ENCODE data around the gene SSU72. TPM values are rescaled to one million over a fixed set of nuclear protein-coding genes. Genes with fewer than 3 reads are reported as not detected.

SSU72 gene
- total RNA-seq, 1 experiment from 2014 or later, result 145 TPM

DNA sequence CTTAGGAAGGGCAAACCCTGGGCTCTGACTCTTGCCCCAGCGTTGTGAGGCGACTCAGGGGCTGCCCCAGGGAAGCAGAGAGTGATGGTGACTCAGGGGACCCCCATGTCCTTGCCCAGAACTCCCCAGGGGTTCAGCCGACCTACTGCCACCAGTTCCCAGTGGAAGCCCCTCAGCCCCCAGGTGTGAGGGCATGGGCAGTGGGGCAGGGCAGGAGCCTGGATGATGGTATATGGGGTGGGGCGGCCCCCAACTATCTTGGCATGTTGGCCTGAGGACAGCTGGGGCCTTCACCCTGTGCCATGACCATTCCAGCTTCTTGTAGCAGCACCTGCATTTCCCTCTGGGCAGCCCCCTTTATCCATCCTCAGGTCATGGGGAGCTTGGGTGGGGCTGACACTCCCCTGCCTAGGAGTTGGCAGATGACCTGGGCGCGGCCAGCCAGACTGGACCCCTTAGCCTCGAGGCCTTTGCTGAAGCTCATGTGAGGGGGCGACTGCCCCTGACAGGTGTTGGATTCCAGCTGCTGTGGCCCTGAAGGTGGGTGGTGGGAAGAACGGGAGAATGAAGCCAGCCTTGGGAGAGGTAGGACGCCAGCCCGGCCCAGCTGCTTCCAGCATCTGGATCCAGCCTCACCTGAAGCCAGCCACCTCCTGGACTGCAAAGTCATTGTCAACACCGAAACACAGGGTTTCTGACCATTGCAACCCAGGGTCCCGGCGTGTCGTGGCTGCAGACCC lies 27.1 kb upstream of the SSU72 start:
- H3K4me2 ChIP-seq, result no peak overlapping the region
- no peaks in the 10 kb centered on the region for H3K4me1 ChIP-seq (replicated peaks; ENCODE audit: insufficient read depth)
- intact Hi-C loops (cut with micrococcal nuclease; ENCODE audit: unreplicated experiment), result no loop called here
- BruUV-seq (replicated peaks), result no TSS peak
- H3K79me2 ChIP-seq (ENCODE audit: low read depth), result no peaks in the 10 kb centered on the region
- no peaks in the 10 kb centered on the region for H3K9me3 ChIP-seq (ENCODE audit: insufficient read depth, low read depth)
- peaks cover 3% of the 10 kb centered on the region; the same call in 1 of the 2 replicates for H3K27me3 ChIP-seq (ENCODE audit: insufficient read depth, low read depth)
- TF ChIP-seq EZH2 (IDR thresholded peaks at IDR 0.05; ENCODE audit: low read depth) (no peak), CTCF (conservative IDR thresholded peaks at IDR 0.05) (no peak)
- H3K27ac ChIP-seq, result no peak overlapping the region
- no peak overlapping the region for H2AFZ ChIP-seq
- H3K9me2 ChIP-seq (ENCODE audit: insufficient read depth), result no peaks in the 10 kb centered on the region
- no peak for DNase-seq
- no peaks in the 10 kb centered on the region for H4K20me1 ChIP-seq (ENCODE audit: insufficient read depth)
- ChIA-PET CTCF (no interaction called here), POLR2A (ENCODE audit: unreplicated experiment) (no interaction called here)
- H3K36me3 ChIP-seq (ENCODE audit: low read depth), result no peaks in the 10 kb centered on the region
- no peak overlapping the region for H3K4me3 ChIP-seq
- peaks cover 16% of the 10 kb centered on the region; the same call in 1 of the 2 replicates for H3F3A ChIP-seq (ENCODE audit: insufficient read depth, low read depth)

DNA sequence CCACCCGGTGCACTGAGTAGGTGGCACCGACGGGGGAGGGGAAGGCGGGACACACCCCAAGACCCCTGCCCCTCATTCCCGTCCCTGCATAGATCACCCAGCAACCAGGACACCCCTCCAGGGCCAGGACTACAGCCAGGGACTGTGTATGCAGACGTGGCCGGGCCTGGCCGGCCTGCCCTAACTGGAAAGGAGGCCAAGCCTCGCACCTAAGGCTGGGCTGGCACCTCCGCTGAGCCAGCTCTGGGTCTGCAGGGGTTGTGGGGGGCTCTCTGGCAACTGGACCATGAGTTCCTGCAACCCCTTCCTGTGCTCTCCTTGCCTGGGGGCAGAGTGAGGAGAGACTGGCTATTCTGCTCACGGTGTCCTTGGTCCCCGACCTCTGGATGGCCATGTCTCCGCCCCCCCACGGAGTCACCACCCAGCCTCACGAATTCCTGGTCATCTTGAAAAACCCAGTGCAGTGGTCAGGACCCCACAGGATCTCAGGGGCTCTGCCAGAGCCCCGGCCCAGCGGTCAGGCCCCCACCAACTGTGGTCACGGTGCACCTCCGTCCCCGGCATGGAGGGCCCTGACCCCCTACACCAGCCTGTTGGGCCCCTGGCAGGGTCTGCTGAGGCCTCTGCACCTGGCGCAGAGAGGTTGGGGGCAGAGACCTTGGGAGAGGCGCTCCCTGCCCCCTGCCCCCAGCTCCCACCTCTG lies 26.3 kb upstream of the SSU72 start:
- no peaks in the 10 kb centered on the region for H3K4me1 ChIP-seq (replicated peaks; ENCODE audit: insufficient read depth)
- no peak overlapping the region for H3K27ac ChIP-seq
- H2AFZ ChIP-seq, result no peak overlapping the region
- peaks cover 10% of the 10 kb centered on the region; the same call in 1 of the 2 replicates for H3K27me3 ChIP-seq (ENCODE audit: insufficient read depth, low read depth)
- no peak for TF ChIP-seq CTCF (conservative IDR thresholded peaks at IDR 0.05)
- no peak for TF ChIP-seq EZH2 (IDR thresholded peaks at IDR 0.05; ENCODE audit: low read depth)
- H3K36me3 ChIP-seq (ENCODE audit: low read depth), result no peaks in the 10 kb centered on the region
- ChIA-PET CTCF (no interaction called here), POLR2A (ENCODE audit: unreplicated experiment) (no interaction called here)
- H3K4me2 ChIP-seq, result no peak overlapping the region
- intact Hi-C loops (cut with micrococcal nuclease; ENCODE audit: unreplicated experiment), result no loop called here
- no peaks in the 10 kb centered on the region for H3K9me2 ChIP-seq (ENCODE audit: insufficient read depth)
- H3F3A ChIP-seq (ENCODE audit: insufficient read depth, low read depth), result peaks cover 16% of the 10 kb centered on the region; the same call in 1 of the 2 replicates
- DNase-seq, result no peak
- H3K9me3 ChIP-seq (ENCODE audit: insufficient read depth, low read depth), result no peaks in the 10 kb centered on the region
- no peaks in the 10 kb centered on the region for H4K20me1 ChIP-seq (ENCODE audit: insufficient read depth)
- no TSS peak for BruUV-seq (replicated peaks)
- no peaks in the 10 kb centered on the region for H3K79me2 ChIP-seq (ENCODE audit: low read depth)
- H3K4me3 ChIP-seq, result no peak overlapping the region

DNA sequence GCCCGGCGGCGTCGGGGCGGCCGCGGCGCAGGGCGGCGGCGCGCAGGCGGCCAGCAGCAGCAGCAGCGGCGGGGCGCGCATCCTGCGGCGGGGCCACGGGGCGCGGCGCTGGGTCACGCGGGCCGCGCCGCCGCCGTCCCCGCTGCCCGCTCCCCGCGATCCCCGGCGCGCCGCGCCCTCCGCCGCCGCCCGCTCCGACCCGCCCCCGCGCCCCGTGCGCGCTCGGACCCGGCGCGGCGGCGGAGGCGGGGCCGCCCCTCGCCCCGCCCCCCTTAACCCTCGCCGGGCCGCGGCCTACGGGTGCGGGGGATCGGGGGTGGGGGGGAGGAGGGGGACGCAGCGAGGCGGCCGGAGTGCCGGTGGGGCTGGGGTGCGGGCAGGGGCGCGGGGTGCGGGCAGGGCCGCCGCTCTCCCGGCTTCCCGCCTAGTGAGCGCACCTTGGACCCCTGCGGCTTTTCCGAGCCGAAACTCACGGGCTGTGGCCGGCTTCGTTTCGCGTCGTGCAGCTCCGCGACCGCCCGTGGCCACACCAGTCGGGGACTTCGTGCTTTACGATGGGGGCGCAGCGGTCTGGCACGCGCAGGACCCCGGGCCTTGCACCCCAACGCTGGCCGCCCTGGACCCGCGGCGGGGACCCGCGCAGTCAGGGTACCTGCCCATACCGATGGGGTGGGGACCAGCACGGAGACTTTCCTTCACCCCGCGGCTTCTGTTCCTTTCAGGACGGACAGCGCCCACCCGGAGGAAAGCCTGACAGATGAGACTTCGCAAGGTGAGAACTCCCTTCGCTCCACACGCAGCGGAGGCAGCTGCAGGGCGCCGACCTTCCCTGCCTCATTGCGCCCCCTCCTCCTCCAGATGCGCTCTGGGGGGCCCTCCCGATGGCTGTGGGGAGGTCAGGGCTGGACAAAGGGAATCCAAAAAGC lies 25.5 kb upstream of the SSU72 start, which contains the start of gene FNDC10:
Gene FNDC10, minus strand, starts transcription at position 201 of the 926 bp plus-strand sequence. Its CDS starts 120 bp downstream, at position 81.
- no peak for DNase-seq
- CTCF ChIA-PET, result no interaction called here
- no peaks in the 10 kb centered on the region for H3K9me2 ChIP-seq (ENCODE audit: insufficient read depth)
- H3K4me2 ChIP-seq, result no peak within 1 kb of the TSS
- H3K4me1 ChIP-seq (replicated peaks; ENCODE audit: insufficient read depth), result no peaks in the 10 kb centered on the region
- H3K9me3 ChIP-seq (ENCODE audit: insufficient read depth, low read depth), result no peaks in the 10 kb centered on the region
- TF ChIP-seq CTCF (conservative IDR thresholded peaks at IDR 0.05) (no peak), EZH2 (IDR thresholded peaks at IDR 0.05; ENCODE audit: low read depth) (no peak)
- no peak within 1 kb of the TSS for H3K4me3 ChIP-seq
- intact Hi-C loops (cut with micrococcal nuclease; ENCODE audit: unreplicated experiment), result no loop called here
- H3F3A ChIP-seq (ENCODE audit: insufficient read depth, low read depth), result peaks cover 16% of the 10 kb centered on the region; the same call in 1 of the 2 replicates
- peaks cover 18% of the 10 kb centered on the region; the same call in 1 of the 2 replicates for H3K27me3 ChIP-seq (ENCODE audit: insufficient read depth, low read depth)
- no peaks in the 10 kb centered on the region for H3K36me3 ChIP-seq (ENCODE audit: low read depth)
- H3K79me2 ChIP-seq (ENCODE audit: low read depth), result no peaks in the 10 kb centered on the region
- H2AFZ ChIP-seq, result no peak within 1 kb of the TSS
- no peak within 1 kb of the TSS for H3K27ac ChIP-seq
- POLR2A ChIA-PET (ENCODE audit: unreplicated experiment), result no interaction called here
- BruUV-seq (replicated peaks), result no TSS peak
- H4K20me1 ChIP-seq (ENCODE audit: insufficient read depth), result no peaks in the 10 kb centered on the region
